Measurements from ENCODE around the gene PRR23E.

GRCh38 chr3:127226946-127227842, 34.3 kb downstream of the PRR23E start:
- TF ChIP-seq POLR2AphosphoS5 (IDR thresholded peaks at IDR 0.05; ENCODE audit: low read depth, low read length) (no peak), SIN3A (IDR thresholded peaks at IDR 0.05; ENCODE audit: borderline replicate concordance, insufficient read depth, low read length) (no peak)

All from PFSK-1 (cell line).